ENCODE data around the gene GMDS. TPM values are rescaled to one million over a fixed set of nuclear protein-coding genes. Genes with fewer than 3 reads are reported as not detected.

GMDS gene
- total and polyA plus RNA-seq, 2 experiments from 2014 or later: 30.1 to 36.5 TPM

DNA sequence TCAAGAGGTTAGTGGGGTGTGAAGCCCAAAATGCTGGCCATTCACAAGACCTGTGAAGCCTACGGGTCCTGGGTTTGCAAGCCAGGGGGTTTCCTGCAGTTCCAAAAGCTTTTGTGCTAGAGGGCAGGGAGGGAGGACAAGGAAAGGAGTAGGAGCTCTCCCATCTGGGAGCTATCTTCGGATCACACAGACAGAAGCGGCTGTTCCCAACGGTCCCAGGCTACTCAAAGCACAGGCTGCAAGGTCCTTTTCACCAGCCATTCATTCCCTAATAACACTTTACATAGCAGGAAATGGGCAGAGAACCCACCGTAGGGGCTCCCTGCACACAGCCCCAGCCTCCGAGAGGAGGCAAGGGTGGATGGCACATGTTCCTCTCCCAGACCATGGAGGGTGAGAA is 338.8 kb downstream of the GMDS start:
- no peaks in the 10 kb centered on the region for H3K36me3 ChIP-seq (ENCODE audit: insufficient read depth)
- H4K20me1 ChIP-seq (replicated peaks; ENCODE audit: insufficient read depth): no peaks in the 10 kb centered on the region
- Mint-ChIP-seq H3K36me3 (ENCODE audit: low read depth) (no peaks in the 10 kb centered on the region), H3K4me1 (peaks cover 42% of the 10 kb centered on the region), H3K4me3 (no peak overlapping the region), H3K27me3 (ENCODE audit: insufficient read depth, low read depth, poor library complexity) (peaks cover 6% of the 10 kb centered on the region), H3K9me3 (no peaks in the 10 kb centered on the region), H3K27ac (no peak overlapping the region)
- peaks cover 24% of the 10 kb centered on the region for H3K4me1 ChIP-seq (ENCODE audit: insufficient read depth)
- no peaks in the 10 kb centered on the region for H3F3A ChIP-seq (replicated peaks; ENCODE audit: low read depth)
- no peak for TF ChIP-seq STAT1 (IDR thresholded peaks at IDR 0.05; ENCODE audit: unreplicated experiment)
- H3K4me2 ChIP-seq: no peak overlapping the region
- peak; percentile 37; the same call in 2 of the 3 replicates for ATAC-seq
- H3K9me2 ChIP-seq (ENCODE audit: insufficient read depth): no peaks in the 10 kb centered on the region
- no peaks in the 10 kb centered on the region for H3K27me3 ChIP-seq (ENCODE audit: insufficient read depth)
- DNase-seq (ENCODE audit: low spot score): no peak
- H3K27ac ChIP-seq (ENCODE audit: low read depth): no peak overlapping the region
- no peak overlapping the region for H3K4me3 ChIP-seq
- H2AFZ ChIP-seq: no peak overlapping the region
- H3K79me2 ChIP-seq (replicated peaks; ENCODE audit: insufficient read depth): no peaks in the 10 kb centered on the region

DNA sequence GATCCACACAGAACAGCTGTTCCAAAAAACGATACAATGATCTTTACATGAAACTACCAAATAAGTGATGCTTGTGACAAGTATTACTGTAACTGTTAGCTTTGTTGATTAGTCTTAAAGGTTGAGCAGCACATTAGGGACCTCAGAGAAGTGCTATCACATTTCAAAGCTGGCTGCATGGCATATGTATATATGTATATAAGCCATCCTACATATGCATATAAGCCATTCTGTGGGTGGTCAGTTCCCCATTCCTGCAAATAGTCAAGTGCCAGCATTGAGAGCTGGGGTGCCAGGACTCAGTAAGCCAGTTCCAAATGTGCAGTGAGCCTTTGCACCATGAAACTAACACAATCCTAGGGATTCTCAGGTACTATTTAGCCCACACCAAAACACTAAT is 339.4 kb downstream of the GMDS start:
- Histone ChIP-seq H3K79me2 (replicated peaks; ENCODE audit: insufficient read depth) (no peaks in the 10 kb centered on the region), H2AFZ (no peak overlapping the region), H3K36me3 (ENCODE audit: insufficient read depth) (no peaks in the 10 kb centered on the region), H3K27me3 (ENCODE audit: insufficient read depth) (no peaks in the 10 kb centered on the region), H3K4me2 (no peak overlapping the region), H3K27ac (ENCODE audit: low read depth) (no peak overlapping the region), H3K4me1 (ENCODE audit: insufficient read depth) (peaks cover 24% of the 10 kb centered on the region), H4K20me1 (replicated peaks; ENCODE audit: insufficient read depth) (no peaks in the 10 kb centered on the region), H3K4me3 (no peak overlapping the region), H3F3A (replicated peaks; ENCODE audit: low read depth) (no peaks in the 10 kb centered on the region), H3K9me2 (ENCODE audit: insufficient read depth) (no peaks in the 10 kb centered on the region)
- ATAC-seq (no peak), DNase-seq (ENCODE audit: low spot score) (no peak)
- H3K27ac Mint-ChIP-seq: no peak overlapping the region
- no peaks in the 10 kb centered on the region for H3K9me3 Mint-ChIP-seq
- peaks cover 6% of the 10 kb centered on the region for H3K27me3 Mint-ChIP-seq (ENCODE audit: insufficient read depth, low read depth, poor library complexity)
- TF ChIP-seq POLR2AphosphoS5 (IDR thresholded peaks at IDR 0.05; ENCODE audit: low read depth) (no peak), JUNB (IDR thresholded peaks at IDR 0.05; ENCODE audit: unreplicated experiment) (no peak), EZH2 (IDR thresholded peaks at IDR 0.05; ENCODE audit: low read depth, unreplicated experiment) (no peak), ZNF114 (CRISPR knock-in tag; IDR thresholded peaks at IDR 0.05) (no peak)
- TF ChIP-seq, protein P1, sequence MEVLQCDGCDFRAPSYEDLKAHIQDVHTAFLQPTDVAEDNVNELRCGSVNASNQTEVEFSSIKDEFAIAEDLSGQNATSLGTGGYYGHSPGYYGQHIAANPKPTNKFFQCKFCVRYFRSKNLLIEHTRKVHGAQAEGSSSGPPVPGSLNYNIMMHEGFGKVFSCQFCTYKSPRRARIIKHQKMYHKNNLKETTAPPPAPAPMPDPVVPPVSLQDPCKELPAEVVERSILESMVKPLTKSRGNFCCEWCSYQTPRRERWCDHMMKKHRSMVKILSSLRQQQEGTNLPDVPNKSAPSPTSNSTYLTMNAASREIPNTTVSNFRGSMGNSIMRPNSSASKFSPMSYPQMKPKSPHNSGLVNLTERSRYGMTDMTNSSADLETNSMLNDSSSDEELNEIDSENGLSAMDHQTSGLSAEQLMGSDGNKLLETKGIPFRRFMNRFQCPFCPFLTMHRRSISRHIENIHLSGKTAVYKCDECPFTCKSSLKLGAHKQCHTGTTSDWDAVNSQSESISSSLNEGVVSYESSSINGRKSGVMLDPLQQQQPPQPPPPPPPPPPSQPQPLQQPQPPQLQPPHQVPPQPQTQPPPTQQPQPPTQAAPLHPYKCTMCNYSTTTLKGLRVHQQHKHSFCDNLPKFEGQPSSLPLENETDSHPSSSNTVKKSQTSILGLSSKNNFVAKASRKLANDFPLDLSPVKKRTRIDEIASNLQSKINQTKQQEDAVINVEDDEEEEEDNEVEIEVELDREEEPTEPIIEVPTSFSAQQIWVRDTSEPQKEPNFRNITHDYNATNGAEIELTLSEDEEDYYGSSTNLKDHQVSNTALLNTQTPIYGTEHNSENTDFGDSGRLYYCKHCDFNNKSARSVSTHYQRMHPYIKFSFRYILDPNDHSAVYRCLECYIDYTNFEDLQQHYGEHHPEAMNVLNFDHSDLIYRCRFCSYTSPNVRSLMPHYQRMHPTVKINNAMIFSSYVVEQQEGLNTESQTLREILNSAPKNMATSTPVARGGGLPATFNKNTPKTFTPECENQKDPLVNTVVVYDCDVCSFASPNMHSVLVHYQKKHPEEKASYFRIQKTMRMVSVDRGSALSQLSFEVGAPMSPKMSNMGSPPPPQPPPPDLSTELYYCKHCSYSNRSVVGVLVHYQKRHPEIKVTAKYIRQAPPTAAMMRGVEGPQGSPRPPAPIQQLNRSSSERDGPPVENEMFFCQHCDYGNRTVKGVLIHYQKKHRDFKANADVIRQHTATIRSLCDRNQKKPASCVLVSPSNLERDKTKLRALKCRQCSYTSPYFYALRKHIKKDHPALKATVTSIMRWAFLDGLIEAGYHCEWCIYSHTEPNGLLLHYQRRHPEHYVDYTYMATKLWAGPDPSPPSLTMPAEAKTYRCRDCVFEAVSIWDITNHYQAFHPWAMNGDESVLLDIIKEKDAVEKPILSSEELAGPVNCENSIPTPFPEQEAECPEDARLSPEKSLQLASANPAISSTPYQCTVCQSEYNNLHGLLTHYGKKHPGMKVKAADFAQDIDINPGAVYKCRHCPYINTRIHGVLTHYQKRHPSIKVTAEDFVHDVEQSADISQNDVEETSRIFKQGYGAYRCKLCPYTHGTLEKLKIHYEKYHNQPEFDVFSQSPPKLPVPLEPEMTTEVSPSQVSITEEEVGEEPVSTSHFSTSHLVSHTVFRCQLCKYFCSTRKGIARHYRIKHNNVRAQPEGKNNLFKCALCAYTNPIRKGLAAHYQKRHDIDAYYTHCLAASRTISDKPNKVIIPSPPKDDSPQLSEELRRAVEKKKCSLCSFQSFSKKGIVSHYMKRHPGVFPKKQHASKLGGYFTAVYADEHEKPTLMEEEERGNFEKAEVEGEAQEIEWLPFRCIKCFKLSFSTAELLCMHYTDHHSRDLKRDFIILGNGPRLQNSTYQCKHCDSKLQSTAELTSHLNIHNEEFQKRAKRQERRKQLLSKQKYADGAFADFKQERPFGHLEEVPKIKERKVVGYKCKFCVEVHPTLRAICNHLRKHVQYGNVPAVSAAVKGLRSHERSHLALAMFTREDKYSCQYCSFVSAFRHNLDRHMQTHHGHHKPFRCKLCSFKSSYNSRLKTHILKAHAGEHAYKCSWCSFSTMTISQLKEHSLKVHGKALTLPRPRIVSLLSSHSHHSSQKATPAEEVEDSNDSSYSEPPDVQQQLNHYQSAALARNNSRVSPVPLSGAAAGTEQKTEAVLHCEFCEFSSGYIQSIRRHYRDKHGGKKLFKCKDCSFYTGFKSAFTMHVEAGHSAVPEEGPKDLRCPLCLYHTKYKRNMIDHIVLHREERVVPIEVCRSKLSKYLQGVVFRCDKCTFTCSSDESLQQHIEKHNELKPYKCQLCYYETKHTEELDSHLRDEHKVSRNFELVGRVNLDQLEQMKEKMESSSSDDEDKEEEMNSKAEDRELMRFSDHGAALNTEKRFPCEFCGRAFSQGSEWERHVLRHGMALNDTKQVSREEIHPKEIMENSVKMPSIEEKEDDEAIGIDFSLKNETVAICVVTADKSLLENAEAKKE (CRISPR knock-in tag; IDR thresholded peaks at IDR 0.05): no peak
- H3K4me3 Mint-ChIP-seq: no peak overlapping the region
- H3K4me1 Mint-ChIP-seq: peaks cover 42% of the 10 kb centered on the region
- H3K36me3 Mint-ChIP-seq (ENCODE audit: low read depth): no peaks in the 10 kb centered on the region
